ENCODE measurements around the gene SDK1.

Gene SDK1

DNA sequence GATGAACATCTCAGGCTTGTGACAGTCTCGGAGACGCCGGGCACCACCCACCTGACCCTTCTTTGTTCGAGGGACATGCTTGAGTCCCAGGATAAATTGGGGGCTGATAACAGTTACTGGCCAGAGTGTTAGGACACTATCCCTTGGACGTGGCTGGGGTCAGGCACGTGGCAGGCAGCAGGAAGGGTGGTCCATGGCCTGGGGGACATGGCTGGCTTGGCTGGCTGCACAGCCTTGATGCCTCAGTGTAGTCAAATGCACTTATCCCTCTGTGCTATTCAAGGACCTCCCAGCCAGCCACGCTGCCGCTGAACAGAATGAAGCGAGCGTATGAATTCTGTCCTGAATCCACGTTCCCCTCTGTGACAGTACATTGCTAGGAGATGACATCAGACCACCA lies 719.0 kb downstream of the SDK1 start:
- ATAC-seq (ENCODE audit: insufficient read depth, low read depth) (no peak), DNase-seq (no peak)
- Histone ChIP-seq H3K4me1 (ENCODE audit: insufficient read depth, low read length) (no peaks in the 10 kb centered on the region), H3K27me3 (ENCODE audit: insufficient read depth, low read length, poor library complexity) (no peaks in the 10 kb centered on the region), H3K4me3 (ENCODE audit: low read depth in 1 of 2, low read length in 2 of 2) (no peak overlapping the region), H3K4me2 (ENCODE audit: insufficient read depth, low read length) (no peak overlapping the region), H3K9ac (ENCODE audit: low read depth, low read length) (no peak overlapping the region), H3K36me3 (ENCODE audit: insufficient read depth, low read length) (no peaks in the 10 kb centered on the region), H4K20me1 (ENCODE audit: insufficient read depth, low read length) (no peaks in the 10 kb centered on the region), H3K9me3 (ENCODE audit: insufficient read depth, low read length, severe bottlenecking) (peaks cover 20% of the 10 kb centered on the region), H2AFZ (ENCODE audit: low read depth, low read length) (no peak overlapping the region), H3K27ac (ENCODE audit: low read length) (no peak overlapping the region), H3K79me2 (ENCODE audit: insufficient read depth, low read length) (no peaks in the 10 kb centered on the region)
- TF ChIP-seq, protein P1, sequence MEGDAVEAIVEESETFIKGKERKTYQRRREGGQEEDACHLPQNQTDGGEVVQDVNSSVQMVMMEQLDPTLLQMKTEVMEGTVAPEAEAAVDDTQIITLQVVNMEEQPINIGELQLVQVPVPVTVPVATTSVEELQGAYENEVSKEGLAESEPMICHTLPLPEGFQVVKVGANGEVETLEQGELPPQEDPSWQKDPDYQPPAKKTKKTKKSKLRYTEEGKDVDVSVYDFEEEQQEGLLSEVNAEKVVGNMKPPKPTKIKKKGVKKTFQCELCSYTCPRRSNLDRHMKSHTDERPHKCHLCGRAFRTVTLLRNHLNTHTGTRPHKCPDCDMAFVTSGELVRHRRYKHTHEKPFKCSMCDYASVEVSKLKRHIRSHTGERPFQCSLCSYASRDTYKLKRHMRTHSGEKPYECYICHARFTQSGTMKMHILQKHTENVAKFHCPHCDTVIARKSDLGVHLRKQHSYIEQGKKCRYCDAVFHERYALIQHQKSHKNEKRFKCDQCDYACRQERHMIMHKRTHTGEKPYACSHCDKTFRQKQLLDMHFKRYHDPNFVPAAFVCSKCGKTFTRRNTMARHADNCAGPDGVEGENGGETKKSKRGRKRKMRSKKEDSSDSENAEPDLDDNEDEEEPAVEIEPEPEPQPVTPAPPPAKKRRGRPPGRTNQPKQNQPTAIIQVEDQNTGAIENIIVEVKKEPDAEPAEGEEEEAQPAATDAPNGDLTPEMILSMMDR (IDR thresholded peaks at IDR 0.05; ENCODE audit: borderline replicate concordance, extremely low read depth, low read length, poor library complexity, severe bottlenecking): no peak
- no peak for TF ChIP-seq EZH2 (IDR thresholded peaks at IDR 0.05; ENCODE audit: borderline replicate concordance, low read depth, low read length, severe bottlenecking)

DNA sequence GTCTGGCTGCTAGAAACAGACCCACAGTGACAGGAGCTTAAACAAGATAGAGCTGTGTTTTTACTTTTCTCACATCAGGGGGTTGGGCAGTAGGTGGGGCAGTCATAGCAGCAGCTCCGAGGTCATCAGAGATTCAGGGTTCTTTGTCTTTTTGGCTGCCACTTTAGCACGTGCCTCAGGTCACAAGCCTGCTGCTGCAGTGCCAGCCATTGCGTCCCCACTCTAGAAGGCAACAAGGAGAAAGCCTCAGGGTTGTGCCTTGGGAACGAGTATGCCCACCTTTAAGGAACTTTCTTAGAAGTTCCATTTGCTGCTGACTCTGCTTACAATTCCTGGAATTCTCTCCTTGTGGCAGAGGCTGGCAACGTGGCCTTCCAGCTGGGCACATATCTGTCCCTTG lies 720.4 kb downstream of the SDK1 start:
- ATAC-seq (ENCODE audit: insufficient read depth, low read depth): no peak

DNA sequence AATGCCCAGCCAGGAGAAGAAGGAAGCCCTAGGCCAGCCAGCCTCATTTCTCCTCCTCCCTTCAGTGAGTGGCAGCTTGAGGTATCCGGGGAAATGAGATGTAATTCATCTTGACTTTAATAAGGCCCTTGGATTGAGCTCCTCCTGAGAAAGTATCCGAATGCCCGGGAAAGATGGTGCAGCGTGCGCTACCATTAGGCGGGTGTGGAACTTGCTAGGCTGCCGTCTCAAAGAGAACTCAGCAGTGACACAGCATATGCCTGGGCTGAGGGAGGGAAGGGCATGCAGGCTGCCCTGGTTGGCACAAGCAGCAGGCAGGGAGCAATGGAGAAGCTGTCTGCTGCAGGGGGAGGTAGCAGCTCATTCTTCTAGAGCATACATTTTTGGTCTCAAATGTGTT lies 721.2 kb downstream of the SDK1 start:
- no peak overlapping the region for H3K9ac ChIP-seq (ENCODE audit: low read depth, low read length)
- DNase-seq: no peak
- H3K4me3 ChIP-seq (ENCODE audit: low read depth in 1 of 2, low read length in 2 of 2): no peak overlapping the region
- no peak overlapping the region for H3K4me2 ChIP-seq (ENCODE audit: insufficient read depth, low read length)
- no peaks in the 10 kb centered on the region for H3K27me3 ChIP-seq (ENCODE audit: insufficient read depth, low read length, poor library complexity)
- H3K27ac ChIP-seq (ENCODE audit: low read length): no peak overlapping the region
- no peak overlapping the region for H2AFZ ChIP-seq (ENCODE audit: low read depth, low read length)
- no peak for TF ChIP-seq EZH2 (IDR thresholded peaks at IDR 0.05; ENCODE audit: borderline replicate concordance, low read depth, low read length, severe bottlenecking)
- TF ChIP-seq, protein P1 (IDR thresholded peaks at IDR 0.05; ENCODE audit: borderline replicate concordance, extremely low read depth, low read length, poor library complexity, severe bottlenecking): no peak
- H4K20me1 ChIP-seq (ENCODE audit: insufficient read depth, low read length): no peaks in the 10 kb centered on the region
- no peaks in the 10 kb centered on the region for H3K36me3 ChIP-seq (ENCODE audit: insufficient read depth, low read length)
- H3K79me2 ChIP-seq (ENCODE audit: insufficient read depth, low read length): no peaks in the 10 kb centered on the region
- ATAC-seq (ENCODE audit: insufficient read depth, low read depth): no peak
- no peaks in the 10 kb centered on the region for H3K4me1 ChIP-seq (ENCODE audit: insufficient read depth, low read length)
- peaks cover 20% of the 10 kb centered on the region for H3K9me3 ChIP-seq (ENCODE audit: insufficient read depth, low read length, severe bottlenecking)

More for the DNA sequence above, 720.4 kb downstream of the SDK1 start:
- no peak overlapping the region for H3K27ac ChIP-seq (ENCODE audit: low read length)
- DNase-seq: no peak
- no peaks in the 10 kb centered on the region for H3K36me3 ChIP-seq (ENCODE audit: insufficient read depth, low read length)
- no peak overlapping the region for H3K9ac ChIP-seq (ENCODE audit: low read depth, low read length)
- TF ChIP-seq EZH2 (IDR thresholded peaks at IDR 0.05; ENCODE audit: borderline replicate concordance, low read depth, low read length, severe bottlenecking): no peak
- TF ChIP-seq, protein P1 (IDR thresholded peaks at IDR 0.05; ENCODE audit: borderline replicate concordance, extremely low read depth, low read length, poor library complexity, severe bottlenecking): no peak
- H3K9me3 ChIP-seq (ENCODE audit: insufficient read depth, low read length, severe bottlenecking): peaks cover 20% of the 10 kb centered on the region
- H3K79me2 ChIP-seq (ENCODE audit: insufficient read depth, low read length): no peaks in the 10 kb centered on the region
- no peaks in the 10 kb centered on the region for H4K20me1 ChIP-seq (ENCODE audit: insufficient read depth, low read length)
- no peak overlapping the region for H3K4me3 ChIP-seq (ENCODE audit: low read depth in 1 of 2, low read length in 2 of 2)
- no peaks in the 10 kb centered on the region for H3K4me1 ChIP-seq (ENCODE audit: insufficient read depth, low read length)
- H3K27me3 ChIP-seq (ENCODE audit: insufficient read depth, low read length, poor library complexity): no peaks in the 10 kb centered on the region
- H2AFZ ChIP-seq (ENCODE audit: low read depth, low read length): no peak overlapping the region
- no peak overlapping the region for H3K4me2 ChIP-seq (ENCODE audit: insufficient read depth, low read length)

DNA sequence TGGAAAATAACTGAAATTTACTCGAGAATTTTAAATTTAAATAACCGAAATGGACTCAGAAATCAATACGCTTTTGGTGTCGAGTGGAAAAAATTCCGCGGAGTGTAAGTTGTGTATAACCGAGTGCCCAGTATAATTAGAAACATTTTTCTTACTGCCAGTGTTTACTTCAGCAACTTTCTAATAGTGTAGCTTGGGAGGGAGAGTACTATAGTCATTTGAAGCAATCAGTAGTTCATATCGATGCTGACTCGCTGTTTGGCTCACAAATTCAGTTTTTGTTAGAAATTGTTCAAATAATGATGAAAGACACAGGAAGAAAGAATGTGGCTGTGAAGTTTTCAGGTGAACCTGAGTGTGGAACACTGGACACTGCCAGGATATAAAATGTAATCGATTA lies 722.5 kb downstream of the SDK1 start:
- Histone ChIP-seq H4K20me1 (ENCODE audit: insufficient read depth, low read length) (no peaks in the 10 kb centered on the region), H3K4me3 (ENCODE audit: low read depth in 1 of 2, low read length in 2 of 2) (no peak overlapping the region), H3K4me2 (ENCODE audit: insufficient read depth, low read length) (no peak overlapping the region), H3K4me1 (ENCODE audit: insufficient read depth, low read length) (no peaks in the 10 kb centered on the region), H3K9ac (ENCODE audit: low read depth, low read length) (no peak overlapping the region), H3K79me2 (ENCODE audit: insufficient read depth, low read length) (no peaks in the 10 kb centered on the region), H3K9me3 (ENCODE audit: insufficient read depth, low read length, severe bottlenecking) (peaks cover 20% of the 10 kb centered on the region), H3K27me3 (ENCODE audit: insufficient read depth, low read length, poor library complexity) (no peaks in the 10 kb centered on the region), H3K27ac (ENCODE audit: low read length) (no peak overlapping the region), H2AFZ (ENCODE audit: low read depth, low read length) (no peak overlapping the region), H3K36me3 (ENCODE audit: insufficient read depth, low read length) (no peaks in the 10 kb centered on the region)
- ATAC-seq (ENCODE audit: insufficient read depth, low read depth) (no peak), DNase-seq (no peak)
- TF ChIP-seq, protein P1 (IDR thresholded peaks at IDR 0.05; ENCODE audit: borderline replicate concordance, extremely low read depth, low read length, poor library complexity, severe bottlenecking): no peak
- TF ChIP-seq EZH2 (IDR thresholded peaks at IDR 0.05; ENCODE audit: borderline replicate concordance, low read depth, low read length, severe bottlenecking): no peak
